ENCODE data around the gene SERPINB1. TPM values are rescaled to one million over a fixed set of nuclear protein-coding genes. Genes with fewer than 3 reads are reported as not detected.

SERPINB1 gene
- total RNA-seq, 2 experiments from 2014 or later = 58.3 to 58.4 TPM

DNA sequence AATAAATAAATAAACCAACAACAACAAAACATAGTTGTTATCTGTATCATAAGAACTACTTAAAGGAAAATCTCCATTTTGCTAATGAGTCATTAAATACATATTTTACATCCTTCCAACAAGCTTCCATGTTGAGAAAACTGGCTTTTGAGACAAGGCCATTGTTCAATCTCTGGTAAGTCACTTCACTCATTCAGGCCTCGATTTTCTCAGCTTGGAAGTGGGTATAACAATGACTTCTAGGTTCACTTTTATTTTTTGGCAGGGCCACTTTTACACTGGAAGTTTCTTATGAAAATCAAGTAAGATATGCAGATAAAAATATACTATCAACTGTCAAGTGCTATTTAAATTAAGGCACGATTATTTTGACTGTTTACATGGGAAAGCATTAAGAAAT is 46.5 kb downstream of the SERPINB1 start:
- POLR2A ChIA-PET = interaction anchor here (0.9 kb wide), 1 partner anchor 195 kb away, joined by 3 read pairs; no protein-coding TSS in a partner anchor
- peaks cover 48% of the 10 kb centered on the region for H3K4me1 Mint-ChIP-seq (ENCODE audit: low read depth)
- intact Hi-C loops (cut with DNase I, micrococcal nuclease) = loop anchor here in 1 of 2 experiments (2.0 to 5.0 kb wide), 2 partner anchors 38 to 192 kb away; no protein-coding TSS in a partner anchor

DNA sequence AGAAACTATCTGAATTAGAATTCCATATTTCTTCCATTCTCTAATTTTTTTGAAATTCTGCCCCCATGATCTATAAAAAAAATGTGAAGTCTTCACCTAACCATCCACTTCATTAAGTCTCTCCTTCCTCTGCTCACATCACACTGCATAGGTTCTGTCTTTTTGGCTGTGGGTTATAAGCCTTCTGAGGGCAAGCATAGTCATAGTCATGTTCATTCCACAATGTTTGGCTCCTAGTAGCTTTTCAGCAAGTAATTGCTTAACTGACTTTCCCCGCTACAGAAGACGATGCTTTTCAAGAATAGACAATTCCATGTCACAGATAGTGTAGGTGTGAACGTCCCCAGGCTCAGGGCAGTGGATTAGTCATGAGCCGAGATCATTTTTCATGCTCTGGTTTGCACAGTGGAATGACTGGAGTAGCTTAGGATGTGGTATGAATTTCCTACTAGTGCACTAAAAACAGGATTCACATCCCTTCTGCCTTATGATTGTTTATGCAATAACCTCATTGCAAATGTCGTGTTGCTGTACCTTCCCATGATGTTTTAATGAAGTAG is 47.4 kb downstream of the SERPINB1 start:
- DNase-seq (peak in 1 of 14 experiments; percentile 21), ATAC-seq (ENCODE audit: poor library complexity) (no peak)
- H3K9me3 Mint-ChIP-seq = no peaks in the 10 kb centered on the region
- H3K4me1 Mint-ChIP-seq (ENCODE audit: low read depth) = peaks cover 41% of the 10 kb centered on the region
- H3K27ac Mint-ChIP-seq = peak overlapping the region; percentile 70
- no peaks in the 10 kb centered on the region for H3K27me3 ChIP-seq (ENCODE audit: control insufficient read depth in 1 of 2, insufficient read depth in 2 of 2, low read length in 2 of 2)
- no peak overlapping the region for H3K4me3 Mint-ChIP-seq
- no peak overlapping the region for H3K27ac ChIP-seq (ENCODE audit: low read depth in 1 of 2, low read length in 2 of 2)
- intact Hi-C loops (cut with DNase I, micrococcal nuclease) = loop anchor here (2.0 to 5.0 kb wide), 5 partner anchors 39 to 268 kb away; partner anchors contain the start of gene SERPINB1 (in 1 of the 2)
- no peak overlapping the region for H3K4me3 ChIP-seq (ENCODE audit: low read length)
- ChIA-PET CTCF (no interaction called here), POLR2A (interaction anchor here (1.2 to 1.6 kb wide), 4 partner anchors 11 to 52 kb away, joined by 3 to 11 read pairs (median 5); partner anchors contain the start of genes SERPINB1 and WRNIP1)
- H3K27me3 Mint-ChIP-seq = no peaks in the 10 kb centered on the region
- no peaks in the 10 kb centered on the region for H3K9me3 ChIP-seq (ENCODE audit: control insufficient read depth in 1 of 2, insufficient read depth in 1 of 2, low read length in 2 of 2)
- TF ChIP-seq, protein P1, sequence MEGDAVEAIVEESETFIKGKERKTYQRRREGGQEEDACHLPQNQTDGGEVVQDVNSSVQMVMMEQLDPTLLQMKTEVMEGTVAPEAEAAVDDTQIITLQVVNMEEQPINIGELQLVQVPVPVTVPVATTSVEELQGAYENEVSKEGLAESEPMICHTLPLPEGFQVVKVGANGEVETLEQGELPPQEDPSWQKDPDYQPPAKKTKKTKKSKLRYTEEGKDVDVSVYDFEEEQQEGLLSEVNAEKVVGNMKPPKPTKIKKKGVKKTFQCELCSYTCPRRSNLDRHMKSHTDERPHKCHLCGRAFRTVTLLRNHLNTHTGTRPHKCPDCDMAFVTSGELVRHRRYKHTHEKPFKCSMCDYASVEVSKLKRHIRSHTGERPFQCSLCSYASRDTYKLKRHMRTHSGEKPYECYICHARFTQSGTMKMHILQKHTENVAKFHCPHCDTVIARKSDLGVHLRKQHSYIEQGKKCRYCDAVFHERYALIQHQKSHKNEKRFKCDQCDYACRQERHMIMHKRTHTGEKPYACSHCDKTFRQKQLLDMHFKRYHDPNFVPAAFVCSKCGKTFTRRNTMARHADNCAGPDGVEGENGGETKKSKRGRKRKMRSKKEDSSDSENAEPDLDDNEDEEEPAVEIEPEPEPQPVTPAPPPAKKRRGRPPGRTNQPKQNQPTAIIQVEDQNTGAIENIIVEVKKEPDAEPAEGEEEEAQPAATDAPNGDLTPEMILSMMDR (IDR thresholded peaks at IDR 0.05) = no peak
- H3K4me1 ChIP-seq (ENCODE audit: insufficient read depth, low read length) = peaks cover 27% of the 10 kb centered on the region
- H3K36me3 ChIP-seq (ENCODE audit: insufficient read depth, low read length) = no peaks in the 10 kb centered on the region
- H3K36me3 Mint-ChIP-seq (ENCODE audit: low read depth) = no peaks in the 10 kb centered on the region

More for the DNA sequence above, 46.5 kb downstream of the SERPINB1 start:
- CTCF ChIA-PET = no interaction called here
- H3K4me1 ChIP-seq (ENCODE audit: insufficient read depth, low read length) = peaks cover 29% of the 10 kb centered on the region
- H3K36me3 Mint-ChIP-seq (ENCODE audit: low read depth) = no peaks in the 10 kb centered on the region
- H3K9me3 Mint-ChIP-seq = no peaks in the 10 kb centered on the region
- ATAC-seq (ENCODE audit: poor library complexity) = no peak
- H3K27me3 Mint-ChIP-seq = no peaks in the 10 kb centered on the region
- H3K27ac ChIP-seq (ENCODE audit: low read depth in 1 of 2, low read length in 2 of 2) = no peak overlapping the region
- no peak overlapping the region for H3K4me3 ChIP-seq (ENCODE audit: low read length)
- H3K27me3 ChIP-seq (ENCODE audit: control insufficient read depth in 1 of 2, insufficient read depth in 2 of 2, low read length in 2 of 2) = no peaks in the 10 kb centered on the region
- DNase-seq = no peak
- H3K27ac Mint-ChIP-seq = no peak overlapping the region
- H3K9me3 ChIP-seq (ENCODE audit: control insufficient read depth in 1 of 2, insufficient read depth in 1 of 2, low read length in 2 of 2) = no peaks in the 10 kb centered on the region
- TF ChIP-seq, protein P1 (IDR thresholded peaks at IDR 0.05) = no peak
- H3K4me3 Mint-ChIP-seq = no peak overlapping the region
- H3K36me3 ChIP-seq (ENCODE audit: insufficient read depth, low read length) = no peaks in the 10 kb centered on the region

DNA sequence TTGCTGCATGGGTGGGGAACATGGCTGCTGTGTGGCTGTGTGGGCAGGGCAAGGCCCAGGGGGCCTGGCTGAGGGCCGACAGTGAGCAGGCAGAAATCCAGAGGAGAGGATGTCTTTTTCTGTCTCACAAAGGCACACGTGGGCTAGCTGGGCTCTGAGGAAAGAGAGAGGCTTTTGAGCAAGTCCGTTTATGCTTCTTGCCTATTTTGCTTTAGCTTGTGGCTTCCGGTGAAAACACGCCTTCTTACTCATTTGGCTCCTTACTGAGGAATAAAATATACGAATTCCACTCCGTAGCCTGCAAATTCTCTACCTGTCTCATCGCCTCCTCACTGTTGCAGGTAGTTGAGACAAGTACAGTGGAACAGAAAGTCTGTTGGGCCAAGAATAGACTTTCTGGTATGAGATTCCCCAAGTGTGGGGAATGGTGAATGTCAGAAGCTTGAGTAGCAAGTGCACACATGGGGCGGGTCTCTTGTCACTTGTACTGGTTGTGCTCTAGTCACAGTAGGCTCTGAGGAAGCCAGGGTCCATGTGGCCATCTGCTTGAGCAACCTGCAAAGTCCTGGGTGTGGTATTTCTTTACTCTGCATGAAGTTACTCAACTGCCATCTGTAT is 48.0 kb downstream of the SERPINB1 start:
- Mint-ChIP-seq H3K27me3 (no peaks in the 10 kb centered on the region), H3K4me1 (ENCODE audit: low read depth) (peaks cover 41% of the 10 kb centered on the region), H3K4me3 (peak overlapping the region; percentile 50), H3K36me3 (ENCODE audit: low read depth) (no peaks in the 10 kb centered on the region), H3K9me3 (no peaks in the 10 kb centered on the region), H3K27ac (peak overlapping the region; percentile 70)
- no peaks in the 10 kb centered on the region for H3K9me3 ChIP-seq (ENCODE audit: control insufficient read depth in 1 of 2, insufficient read depth in 1 of 2, low read length in 2 of 2)
- intact Hi-C loops (cut with DNase I, micrococcal nuclease) = loop anchor here (2.0 to 5.0 kb wide), 5 partner anchors 39 to 269 kb away; partner anchors contain the start of gene SERPINB1 (in 1 of the 2)
- H3K27ac ChIP-seq (ENCODE audit: low read depth in 1 of 2, low read length in 2 of 2) = peak overlapping the region in 1 of 2 donors; percentile 61
- POLR2A ChIA-PET = interaction anchor here (0.9 to 1.6 kb wide), 5 partner anchors 10 to 53 kb away, joined by 3 to 11 read pairs (median 5); partner anchors contain the start of genes SERPINB1 and WRNIP1
- TF ChIP-seq, protein P1 (IDR thresholded peaks at IDR 0.05) = no peak
- no peaks in the 10 kb centered on the region for H3K36me3 ChIP-seq (ENCODE audit: insufficient read depth, low read length)
- CTCF ChIA-PET = no interaction called here
- peak in 7 of 14 experiments; percentile 3 to 58 (median 34) for DNase-seq
- H3K4me1 ChIP-seq (ENCODE audit: insufficient read depth, low read length) = peaks cover 27% of the 10 kb centered on the region
- no peak overlapping the region for H3K4me3 ChIP-seq (ENCODE audit: low read length)
- peak; percentile 52 for ATAC-seq (ENCODE audit: poor library complexity)
- H3K27me3 ChIP-seq (ENCODE audit: control insufficient read depth in 1 of 2, insufficient read depth in 2 of 2, low read length in 2 of 2) = no peaks in the 10 kb centered on the region
